SU-DHL-6 (cell line): ENCODE results near the gene SMLR1.

Experiments used
- H2AFZ ChIP-seq: fragments of 200-600 bp; sonication (generic); 2 replicates; pipeline ENCODE4 v1.6.1; 2014; ENCODE audit warnings: low read depth, mild to moderate bottlenecking, moderate library complexity, mixed read lengths, antibody characterized with exemption, low read length; ENCODE audit not compliant: severe bottlenecking
- H3F3A ChIP-seq: fragments of 200-600 bp; shearing (Covaris generic); 2 replicates; pipeline ENCODE4 v1.6.0; 2016; ENCODE audit warnings: antibody characterized with exemption, mild to moderate bottlenecking; ENCODE audit not compliant: insufficient read depth
- H3K27ac ChIP-seq: fragments of 200-600 bp; sonication (generic); 2 replicates; pipeline ENCODE4 v1.5.1; 2016; ENCODE audit warnings: low read depth, mild to moderate bottlenecking, low read length, moderate library complexity, mixed read lengths
- H3K27me3 ChIP-seq: fragments of 200-600 bp; sonication (generic), shearing (Covaris generic); 2 replicates; pipeline ENCODE4 v1.6.0; 2014; ENCODE audit warnings: mild to moderate bottlenecking, low read length
- H3K36me3 ChIP-seq: fragments of 200-600 bp; sonication (generic); 2 replicates; pipeline ENCODE4 v1.6.1; 2014; ENCODE audit warnings: mild to moderate bottlenecking, low read length, mixed read lengths
- H3K4me2 ChIP-seq: fragments of 300-600, 200-600 bp; shearing (Covaris generic), sonication (generic); 2 replicates; pipeline ENCODE4 v1.6.0; 2014; ENCODE audit warnings: low read length, low read depth, mild to moderate bottlenecking; ENCODE audit not compliant: poor library complexity, severe bottlenecking
- H3K4me3 ChIP-seq: fragments of 200-600 bp; sonication (generic); 2 replicates; pipeline ENCODE4 v1.5.1; 2014; ENCODE audit warnings: antibody characterized with exemption, low read length, mild to moderate bottlenecking, mixed read lengths; ENCODE audit not compliant: insufficient read depth, poor library complexity, severe bottlenecking
- H3K79me2 ChIP-seq: fragments of 200-600 bp; sonication (generic); 2 replicates; pipeline ENCODE4 v1.6.1; 2014; ENCODE audit warnings: mild to moderate bottlenecking, low read length, moderate library complexity; ENCODE audit not compliant: insufficient read depth
- H3K9ac ChIP-seq: fragments of 200-600 bp; sonication (generic); 2 replicates; pipeline ENCODE4 v1.7.0; 2014; ENCODE audit warnings: mild to moderate bottlenecking, low read length
- H3K9me2 ChIP-seq: fragments of 200-600 bp; sonication (generic); replicated peaks from 2 replicates; pipeline ENCODE4 v1.6.1; 2014; ENCODE audit warnings: low read length; ENCODE audit not compliant: insufficient read depth
- H3K9me3 ChIP-seq: fragments of 200-600 bp; sonication (generic); 2 replicates; pipeline ENCODE4 v1.6.1; 2014; ENCODE audit warnings: low read length, mixed read lengths; ENCODE audit not compliant: insufficient read depth
- H4K20me1 ChIP-seq: fragments of 200-600 bp; sonication (generic); 2 replicates; pipeline ENCODE4 v1.6.1; 2014; ENCODE audit warnings: low read depth, mild to moderate bottlenecking, antibody characterized with exemption, low read length, moderate library complexity, mixed read lengths
- CTCF ChIP-seq: fragments of 200-600 bp; sonication (generic); IDR thresholded peaks from one replicate; pipeline ENCODE4 v1.5.1; 2017; ENCODE audit warnings: antibody characterized with exemption, mild to moderate bottlenecking, low read length, moderate library complexity; ENCODE audit not compliant: insufficient read depth, poor library complexity, severe bottlenecking
- EZH2phosphoT487 ChIP-seq: fragments of 200-600 bp; sonication (generic), shearing (Covaris generic); conservative IDR thresholded peaks from 2 replicates; pipeline ENCODE4 v1.6.1; 2018; ENCODE audit warnings: mild to moderate bottlenecking, antibody characterized with exemption, low read length, moderate library complexity, mixed read lengths

The SMLR1 gene

GRCh38 chr6:130827247-130828149 lies at the start of gene SMLR1:
SMLR1 (plus strand) TSS chr6:130827406; CDS start chr6:130827414, 8 bp downstream.
- Histone ChIP-seq H2AFZ (no peak within 1 kb of the TSS), H3K9me2 (no peaks in the 10 kb centered on the region), H3K4me2 (no peak within 1 kb of the TSS), H3K9ac (no peak within 1 kb of the TSS), H3K4me3 (no peak within 1 kb of the TSS), H3K36me3 (no peaks in the 10 kb centered on the region), H3K27ac (no peak within 1 kb of the TSS), H3F3A (no peaks in the 10 kb centered on the region), H3K79me2 (no peaks in the 10 kb centered on the region), H4K20me1 (no peaks in the 10 kb centered on the region), H3K27me3 (no peaks in the 10 kb centered on the region), H3K9me3 (no peaks in the 10 kb centered on the region)
- TF ChIP-seq EZH2phosphoT487, result no peak
- no peak for TF ChIP-seq CTCF

- Histone ChIP-seq H3K36me3 (no peaks in the 10 kb centered on the region), H2AFZ (no peak overlapping the region), H3K79me2 (no peaks in the 10 kb centered on the region), H3K4me2 (no peak overlapping the region), H3K27ac (no peak overlapping the region), H3F3A (no peaks in the 10 kb centered on the region), H3K27me3 (no peaks in the 10 kb centered on the region), H3K9me3 (no peaks in the 10 kb centered on the region), H4K20me1 (no peaks in the 10 kb centered on the region), H3K4me3 (no peak overlapping the region), H3K9me2 (no peaks in the 10 kb centered on the region), H3K9ac (no peak overlapping the region)
- TF ChIP-seq CTCF (no peak), EZH2phosphoT487 (no peak)
Measured at GRCh38 chr6:130778946-130779657, 48.1 kb upstream of the SMLR1 start.

- Histone ChIP-seq H4K20me1 (no peaks in the 10 kb centered on the region), H3K27ac (no peak overlapping the region), H3F3A (no peaks in the 10 kb centered on the region), H3K4me3 (no peak overlapping the region), H3K4me2 (no peak overlapping the region), H3K9me3 (no peaks in the 10 kb centered on the region), H3K9ac (no peak overlapping the region), H3K27me3 (no peaks in the 10 kb centered on the region), H2AFZ (no peak overlapping the region), H3K36me3 (no peaks in the 10 kb centered on the region), H3K9me2 (no peaks in the 10 kb centered on the region), H3K79me2 (no peaks in the 10 kb centered on the region)
- no peak for TF ChIP-seq EZH2phosphoT487
- TF ChIP-seq CTCF, result no peak
Measured at GRCh38 chr6:130779658-130780033, 47.6 kb upstream of the SMLR1 start.
